HFFc6 (cell line): ENCODE measurements around the gene MYT1. TPM values are rescaled to one million over a fixed set of nuclear protein-coding genes. Genes with fewer than 3 reads are reported as not detected.

Source experiments
- DNase-seq: peaks from one replicate; pipeline ENCODE4 v3.0.0-alpha.2; 2018
- H3K27ac Mint-ChIP-seq: 2 replicates; pipeline ENCODE4 v1.8.0; 2020; ENCODE audit warnings: mild to moderate bottlenecking, mixed read lengths
- H3K27me3 Mint-ChIP-seq: 2 replicates; pipeline ENCODE4 v1.8.0; 2021; ENCODE audit warnings: mild to moderate bottlenecking, moderate library complexity, mixed read lengths; ENCODE audit not compliant: insufficient read depth
- H3K36me3 Mint-ChIP-seq: 2 replicates; pipeline ENCODE4 v1.8.0; 2021; ENCODE audit warnings: low read depth, mixed read lengths
- H3K4me1 Mint-ChIP-seq: 2 replicates; pipeline ENCODE4 v1.8.0; 2020; ENCODE audit warnings: low read depth, mixed read lengths
- H3K4me3 Mint-ChIP-seq: 2 replicates; pipeline ENCODE4 v1.8.0; 2020; ENCODE audit warnings: mild to moderate bottlenecking, moderate library complexity, mixed read lengths
- H3K9me3 Mint-ChIP-seq: 2 replicates; pipeline ENCODE4 v1.8.0; 2020; ENCODE audit warnings: mild to moderate bottlenecking, mixed read lengths
- total RNA-seq, 6 experiments: library from RNA; stranded (reverse); fragmentation: NEBNext Ultra II Directional; extraction: Animal tissue kit (Norgen Biotek cat#: 25700); gene quantifications; 2 replicates in 1 of 6; 3 replicates in 5 of 6; pipeline ENCODE4 v1.2.3, GENCODE V29; 2021
- TF ChIP-seq, protein P1 (sequence below): fragments of 200-600 bp; sonication (generic); IDR thresholded peaks from 2 replicates; pipeline ENCODE4 v1.5.0; 2021; ENCODE audit warnings: antibody characterized with exemption, mild to moderate bottlenecking

Gene MYT1
- total RNA-seq, 6 experiments from 2014 or later = not detected

DNA sequence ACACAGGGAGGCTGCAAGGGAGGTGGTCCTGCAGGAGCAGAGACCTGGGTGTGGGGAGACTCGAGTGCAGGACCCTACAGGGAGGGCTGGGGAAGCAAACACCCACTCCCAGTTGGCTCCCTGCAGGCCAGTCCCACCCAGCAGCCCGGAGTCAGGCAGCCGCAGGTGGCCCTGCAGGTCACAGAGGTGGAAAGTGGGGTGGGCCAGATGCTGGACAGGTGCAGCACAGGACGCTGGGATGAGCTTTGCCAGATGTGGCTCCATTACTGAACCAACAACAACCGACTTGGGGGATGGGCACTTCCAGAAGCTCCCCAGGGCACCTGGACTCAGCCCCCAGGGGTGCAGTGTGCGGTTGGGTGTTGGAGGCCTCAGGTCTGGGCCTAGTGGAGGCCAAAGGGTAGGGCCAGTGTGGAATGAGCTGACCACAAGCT, 26.6 kb upstream of the MYT1 start:
- Mint-ChIP-seq H3K9me3 (no peaks in the 10 kb centered on the region), H3K27me3 (peaks cover 37% of the 10 kb centered on the region), H3K4me3 (no peak overlapping the region), H3K27ac (no peak overlapping the region), H3K4me1 (no peaks in the 10 kb centered on the region), H3K36me3 (no peaks in the 10 kb centered on the region)
- TF ChIP-seq, protein P1, sequence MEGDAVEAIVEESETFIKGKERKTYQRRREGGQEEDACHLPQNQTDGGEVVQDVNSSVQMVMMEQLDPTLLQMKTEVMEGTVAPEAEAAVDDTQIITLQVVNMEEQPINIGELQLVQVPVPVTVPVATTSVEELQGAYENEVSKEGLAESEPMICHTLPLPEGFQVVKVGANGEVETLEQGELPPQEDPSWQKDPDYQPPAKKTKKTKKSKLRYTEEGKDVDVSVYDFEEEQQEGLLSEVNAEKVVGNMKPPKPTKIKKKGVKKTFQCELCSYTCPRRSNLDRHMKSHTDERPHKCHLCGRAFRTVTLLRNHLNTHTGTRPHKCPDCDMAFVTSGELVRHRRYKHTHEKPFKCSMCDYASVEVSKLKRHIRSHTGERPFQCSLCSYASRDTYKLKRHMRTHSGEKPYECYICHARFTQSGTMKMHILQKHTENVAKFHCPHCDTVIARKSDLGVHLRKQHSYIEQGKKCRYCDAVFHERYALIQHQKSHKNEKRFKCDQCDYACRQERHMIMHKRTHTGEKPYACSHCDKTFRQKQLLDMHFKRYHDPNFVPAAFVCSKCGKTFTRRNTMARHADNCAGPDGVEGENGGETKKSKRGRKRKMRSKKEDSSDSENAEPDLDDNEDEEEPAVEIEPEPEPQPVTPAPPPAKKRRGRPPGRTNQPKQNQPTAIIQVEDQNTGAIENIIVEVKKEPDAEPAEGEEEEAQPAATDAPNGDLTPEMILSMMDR = no peak
- no peak for DNase-seq

DNA sequence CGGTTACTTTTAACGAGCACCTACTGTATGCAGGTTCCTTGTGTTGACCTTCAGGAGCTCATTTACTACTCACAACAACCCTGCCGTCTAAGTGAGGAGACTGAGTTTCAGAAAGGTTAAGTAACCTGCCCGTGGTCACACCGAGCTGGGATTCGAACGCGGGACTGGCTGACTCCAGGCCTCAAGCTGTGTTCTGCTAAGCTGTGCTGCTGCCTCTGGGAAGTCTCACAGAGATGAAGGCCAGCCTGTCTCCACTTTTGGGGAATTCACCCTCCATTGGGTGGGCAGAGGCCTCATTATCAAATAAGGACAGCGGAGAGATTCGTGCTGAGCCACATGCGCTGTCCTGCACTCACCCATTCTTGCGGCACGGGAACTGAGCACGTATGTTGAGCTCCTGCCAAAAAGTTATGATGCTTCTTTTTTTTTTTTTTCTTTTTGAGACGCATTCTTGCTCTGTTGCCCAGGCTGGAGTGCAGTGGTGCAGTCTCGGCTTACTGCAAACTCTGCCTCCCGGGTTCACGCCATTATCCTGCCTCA, 25.9 kb upstream of the MYT1 start:
- H3K27ac Mint-ChIP-seq = no peak overlapping the region
- H3K9me3 Mint-ChIP-seq = no peaks in the 10 kb centered on the region
- no peak overlapping the region for H3K4me3 Mint-ChIP-seq
- no peaks in the 10 kb centered on the region for H3K36me3 Mint-ChIP-seq
- H3K27me3 Mint-ChIP-seq = peaks cover 44% of the 10 kb centered on the region
- no peak for DNase-seq
- H3K4me1 Mint-ChIP-seq = no peaks in the 10 kb centered on the region
- TF ChIP-seq, protein P1 = no peak

DNA sequence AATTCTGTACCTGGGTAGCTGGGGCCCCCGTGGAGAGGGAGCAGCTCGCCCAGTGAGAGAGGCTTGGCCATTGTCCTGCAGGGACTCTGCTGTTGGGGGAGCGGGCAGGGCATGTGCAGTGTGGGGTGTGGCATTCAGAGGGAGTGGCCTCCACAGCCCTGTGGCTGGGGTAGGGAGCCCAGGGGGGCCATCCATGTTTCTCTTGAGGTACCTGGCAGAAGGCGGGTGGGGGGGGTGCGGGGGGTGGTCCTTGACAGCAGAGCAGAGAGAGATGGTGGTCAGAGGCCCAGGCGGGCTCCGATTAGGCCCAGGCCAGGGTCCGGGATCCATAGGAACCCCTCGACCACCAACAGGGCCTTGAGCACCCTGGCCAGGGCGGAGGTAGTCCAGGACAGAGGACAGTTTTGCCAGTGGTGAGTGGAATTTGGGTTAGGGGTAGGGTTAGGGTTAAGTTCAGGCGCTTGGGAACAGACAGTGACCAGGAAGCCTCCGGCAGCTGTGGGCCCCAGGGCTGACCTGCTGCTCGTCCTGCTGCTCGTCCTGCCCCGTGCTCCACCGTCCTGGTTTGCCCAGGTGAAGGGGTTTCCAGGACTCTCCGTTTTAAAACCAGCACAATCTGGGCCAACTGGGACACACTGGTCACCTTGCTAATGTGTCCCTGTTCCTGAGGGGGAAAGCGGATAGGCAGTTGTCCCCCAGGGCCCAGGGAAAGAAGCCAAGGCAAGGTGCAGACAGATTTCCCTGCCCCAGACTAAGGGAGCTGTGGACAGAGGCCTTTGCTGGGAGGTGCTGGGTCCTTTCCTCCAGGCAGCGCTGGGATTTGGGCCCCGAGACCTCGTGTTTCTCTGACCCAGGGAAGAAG, 24.8 kb upstream of the MYT1 start:
- Mint-ChIP-seq H3K4me1 (no peaks in the 10 kb centered on the region), H3K27ac (no peak overlapping the region), H3K9me3 (peaks cover 3% of the 10 kb centered on the region), H3K4me3 (no peak overlapping the region), H3K27me3 (peaks cover 41% of the 10 kb centered on the region), H3K36me3 (peaks cover 4% of the 10 kb centered on the region; the same call in 1 of the 2 replicates)
- no peak for DNase-seq
- TF ChIP-seq, protein P1 = no peak

DNA sequence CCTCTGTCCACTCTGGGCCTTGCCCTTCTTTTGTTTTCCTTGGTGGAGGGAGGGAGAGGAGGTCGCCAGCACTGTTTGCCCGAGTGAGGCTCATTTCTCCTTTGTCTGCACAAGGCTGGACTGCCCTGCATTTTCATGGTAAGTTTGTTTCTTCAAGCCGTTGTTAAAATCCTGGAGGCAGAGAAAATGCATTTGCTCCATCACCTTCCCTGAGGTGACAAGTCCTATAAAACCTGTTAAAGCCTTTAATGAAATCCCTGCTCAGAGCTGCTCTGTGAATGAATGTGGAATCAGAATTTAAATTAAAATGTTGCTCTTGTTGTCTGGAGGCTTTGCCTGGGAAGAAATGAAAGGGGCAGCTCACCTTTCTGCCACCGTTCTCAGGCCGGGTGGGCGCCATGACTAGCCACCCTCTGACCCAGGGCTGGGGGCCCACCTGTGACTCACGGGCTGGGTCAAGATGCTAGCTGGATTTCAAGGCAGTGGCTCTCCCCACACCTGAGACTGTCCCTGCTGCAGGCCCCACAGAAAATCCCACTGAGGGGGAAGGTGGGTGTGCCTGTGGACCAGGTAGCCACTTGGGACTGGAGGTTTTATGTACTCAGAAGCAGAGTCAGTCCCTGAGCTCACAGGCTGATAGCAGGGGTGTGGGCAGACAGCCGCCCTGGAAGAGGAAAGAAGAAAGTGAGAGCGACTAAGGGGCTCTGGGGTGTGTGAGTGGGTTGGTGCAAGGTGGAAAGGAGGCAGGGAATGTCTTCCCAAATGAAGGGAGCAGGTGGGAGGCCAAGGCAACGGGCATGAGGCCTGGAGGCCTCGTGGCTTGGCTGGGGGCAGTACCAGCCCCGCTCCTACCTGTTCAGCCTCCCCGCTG, 24.0 kb upstream of the MYT1 start:
- no peaks in the 10 kb centered on the region for H3K4me1 Mint-ChIP-seq
- peaks cover 43% of the 10 kb centered on the region for H3K27me3 Mint-ChIP-seq

DNA sequence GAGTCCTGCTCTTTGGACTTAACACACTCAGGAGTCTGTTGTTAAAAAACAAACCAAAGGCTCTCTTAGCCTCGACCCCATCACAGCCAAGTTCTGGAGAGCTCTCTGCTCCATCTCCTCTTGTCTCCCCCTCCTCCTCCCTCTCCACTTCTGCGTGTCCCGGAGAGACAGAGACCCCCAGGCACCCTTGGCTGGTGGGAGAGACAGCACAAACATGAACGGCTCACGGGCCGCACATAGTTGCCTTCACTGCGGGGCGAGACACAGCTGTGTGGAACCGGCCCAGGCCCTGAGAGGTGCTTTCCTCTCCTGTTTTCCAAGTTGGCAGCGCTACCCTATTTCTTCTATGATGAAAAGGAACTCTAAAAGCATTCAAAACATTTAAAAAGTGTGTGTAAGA, 23.3 kb upstream of the MYT1 start:
- H3K27ac Mint-ChIP-seq = no peak overlapping the region
- peaks cover 17% of the 10 kb centered on the region for H3K9me3 Mint-ChIP-seq
- H3K36me3 Mint-ChIP-seq = peaks cover 17% of the 10 kb centered on the region
- TF ChIP-seq, protein P1 = no peak
- no peaks in the 10 kb centered on the region for H3K4me1 Mint-ChIP-seq
- H3K4me3 Mint-ChIP-seq = no peak overlapping the region
- DNase-seq = no peak
- H3K27me3 Mint-ChIP-seq = peaks cover 39% of the 10 kb centered on the region

More for the DNA sequence above, 24.0 kb upstream of the MYT1 start:
- no peak for DNase-seq
- TF ChIP-seq, protein P1 = no peak
- Mint-ChIP-seq H3K27ac (no peak overlapping the region), H3K9me3 (peaks cover 12% of the 10 kb centered on the region), H3K36me3 (peaks cover 12% of the 10 kb centered on the region), H3K4me3 (no peak overlapping the region)
